GM12891 (cell line): ENCODE data around the gene XXYLT1.

Experiments
- POLR2A ChIP-seq: IDR thresholded peaks from 2 replicates; pipeline ENCODE4 v1.6.1; 2011; ENCODE audit warnings: low read depth, low read length, control low read depth
- POU2F2 ChIP-seq: IDR thresholded peaks from 2 replicates; pipeline ENCODE4 v1.6.1; 2011; ENCODE audit warnings: low read depth, mild to moderate bottlenecking, control low read depth, low read length, moderate library complexity

- TF ChIP-seq POLR2A, result no peak
- TF ChIP-seq POU2F2, result no peak
Observed at GRCh38 chr3:195111766-195112165, 159.2 kb downstream of the XXYLT1 start.
